ENCODE results near the gene GTPBP6. TPM values are rescaled to one million over a fixed set of nuclear protein-coding genes. Genes with fewer than 3 reads are reported as not detected.

The GTPBP6 gene
- total and polyA plus RNA-seq, 8 donors: 19.8 to 73.9 (median 43.1) TPM

DNA sequence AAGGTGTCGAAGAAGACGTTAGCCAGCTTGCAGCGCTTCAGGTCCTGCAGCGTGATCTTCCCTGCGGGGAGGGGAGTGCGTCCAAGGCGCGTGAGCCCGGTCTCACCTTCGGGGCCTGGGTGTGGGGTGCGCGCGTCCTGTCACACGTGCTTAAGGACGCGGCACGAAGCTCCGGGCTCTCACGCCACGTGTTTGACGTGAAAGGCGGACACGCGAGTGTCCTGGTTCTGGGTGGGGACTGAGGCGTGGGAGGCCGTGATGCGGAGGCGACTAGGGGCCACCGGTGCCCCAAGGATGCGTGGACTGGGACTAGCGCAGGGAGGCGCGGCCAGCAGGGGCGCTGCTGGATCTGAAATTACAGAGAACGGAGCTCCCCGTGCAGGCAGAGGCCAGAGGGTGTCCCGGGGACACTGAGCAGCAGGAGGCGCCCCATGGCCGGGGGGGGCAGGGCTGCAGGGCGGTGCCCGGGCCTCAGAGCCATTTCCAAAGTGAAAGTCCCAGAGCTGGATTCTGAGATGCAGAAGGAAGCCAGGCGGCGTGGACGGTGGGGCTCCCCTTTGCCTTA is 20.3 kb upstream of the GTPBP6 start:
- peaks cover 0 to 61% (median 43%) of the 10 kb centered on the region in 4 donors for H3K36me3 ChIP-seq
- TF ChIP-seq, protein P1, sequence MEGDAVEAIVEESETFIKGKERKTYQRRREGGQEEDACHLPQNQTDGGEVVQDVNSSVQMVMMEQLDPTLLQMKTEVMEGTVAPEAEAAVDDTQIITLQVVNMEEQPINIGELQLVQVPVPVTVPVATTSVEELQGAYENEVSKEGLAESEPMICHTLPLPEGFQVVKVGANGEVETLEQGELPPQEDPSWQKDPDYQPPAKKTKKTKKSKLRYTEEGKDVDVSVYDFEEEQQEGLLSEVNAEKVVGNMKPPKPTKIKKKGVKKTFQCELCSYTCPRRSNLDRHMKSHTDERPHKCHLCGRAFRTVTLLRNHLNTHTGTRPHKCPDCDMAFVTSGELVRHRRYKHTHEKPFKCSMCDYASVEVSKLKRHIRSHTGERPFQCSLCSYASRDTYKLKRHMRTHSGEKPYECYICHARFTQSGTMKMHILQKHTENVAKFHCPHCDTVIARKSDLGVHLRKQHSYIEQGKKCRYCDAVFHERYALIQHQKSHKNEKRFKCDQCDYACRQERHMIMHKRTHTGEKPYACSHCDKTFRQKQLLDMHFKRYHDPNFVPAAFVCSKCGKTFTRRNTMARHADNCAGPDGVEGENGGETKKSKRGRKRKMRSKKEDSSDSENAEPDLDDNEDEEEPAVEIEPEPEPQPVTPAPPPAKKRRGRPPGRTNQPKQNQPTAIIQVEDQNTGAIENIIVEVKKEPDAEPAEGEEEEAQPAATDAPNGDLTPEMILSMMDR (IDR thresholded peaks at IDR 0.05): no peak
- TF ChIP-seq POLR2A (IDR thresholded peaks at IDR 0.05) (no peak), EP300 (IDR thresholded peaks at IDR 0.05) (no peak), POLR2AphosphoS5 (IDR thresholded peaks at IDR 0.05) (no peak)
- WGBS, 5 donors: 95 to 100% (median 97%) methylated on average over 37 to 44 of the region's 44 CpGs
- no peak overlapping the region for H3K4me3 ChIP-seq
- H3K27ac ChIP-seq: no peak overlapping the region
- H3K9me3 ChIP-seq: no peaks in the 10 kb centered on the region
- H3K27me3 ChIP-seq: no peaks in the 10 kb centered on the region
- no peak for DNase-seq
- no peaks in the 10 kb centered on the region for H3K4me1 ChIP-seq
- intact Hi-C loops (cut with DNase I; ENCODE audit: low total_unique reads): no loop called here

DNA sequence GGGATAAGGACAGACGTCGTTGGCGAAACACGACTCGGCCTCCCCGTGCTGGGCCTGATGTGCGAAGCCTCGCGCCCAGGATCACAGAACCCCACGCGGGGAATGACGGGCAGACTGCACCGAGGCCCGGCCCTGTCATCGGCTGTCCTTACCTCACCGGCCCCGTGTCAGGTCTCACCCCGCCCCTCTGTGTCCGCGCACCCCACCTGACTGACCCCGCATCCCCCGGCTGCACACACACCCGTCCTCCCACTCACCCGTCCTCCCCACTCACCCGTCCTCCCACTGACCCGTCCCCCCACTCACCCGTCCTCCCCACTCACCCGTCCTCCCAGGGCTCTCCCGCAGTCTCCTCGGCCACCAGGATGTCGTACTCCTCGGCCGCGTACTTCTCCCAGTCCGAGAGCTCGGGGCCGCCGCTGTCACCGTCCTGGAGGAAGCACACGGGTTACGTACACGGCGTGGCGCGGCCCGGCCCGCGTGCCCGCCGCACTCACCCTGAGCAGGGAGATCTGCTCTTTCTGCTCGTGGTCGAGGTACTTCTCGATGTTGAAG is 19.8 kb upstream of the GTPBP6 start:
- Histone ChIP-seq H3K27ac (no peak overlapping the region), H3K9me3 (no peaks in the 10 kb centered on the region), H3K4me3 (no peak overlapping the region), H3K27me3 (no peaks in the 10 kb centered on the region), H3K4me1 (no peaks in the 10 kb centered on the region), H3K36me3 (peaks cover 0 to 67% (median 49%) of the 10 kb centered on the region in 4 donors)
- no peak for TF ChIP-seq POLR2A (IDR thresholded peaks at IDR 0.05)
- TF ChIP-seq, protein P1 (IDR thresholded peaks at IDR 0.05): no peak
- no peak for TF ChIP-seq POLR2AphosphoS5 (IDR thresholded peaks at IDR 0.05)
- no peak for DNase-seq
- intact Hi-C loops (cut with DNase I; ENCODE audit: low total_unique reads): no loop called here
- WGBS, 5 donors: 91 to 97% (median 93%) methylated on average over 48 to 53 of the region's 53 CpGs

GRCh38 chrX:337331-337831 is 18.8 kb upstream of the GTPBP6 start:
- intact Hi-C loops (cut with DNase I; ENCODE audit: low total_unique reads): no loop called here

GRCh38 chrX:336227-336626 is 17.6 kb upstream of the GTPBP6 start:
- Histone ChIP-seq H3K9me3 (no peaks in the 10 kb centered on the region), H3K4me1 (peaks cover 5 to 9% (median 6%) of the 10 kb centered on the region in 4 donors), H3K36me3 (peaks cover 0 to 66% (median 55%) of the 10 kb centered on the region in 4 donors), H3K27me3 (peaks cover 0 to 12% (median 5%) of the 10 kb centered on the region in 3 donors), H3K27ac (no peak overlapping the region), H3K4me3 (no peak overlapping the region)
- DNase-seq: no peak
- 83 to 92% (median 89%) methylated on average over 21 of the region's 21 CpGs for WGBS, 5 donors
- intact Hi-C loops (cut with DNase I; ENCODE audit: low total_unique reads): no loop called here
- no peak for TF ChIP-seq EP300 (IDR thresholded peaks at IDR 0.05)

More at GRCh38 chrX:337331-337831, 18.8 kb upstream of the GTPBP6 start:
- TF ChIP-seq, protein P1 (IDR thresholded peaks at IDR 0.05): no peak
- no peak for DNase-seq
- Histone ChIP-seq H3K9me3 (no peaks in the 10 kb centered on the region), H3K4me3 (no peak overlapping the region), H3K27me3 (no peaks in the 10 kb centered on the region), H3K27ac (no peak overlapping the region), H3K36me3 (peaks cover 0 to 72% (median 56%) of the 10 kb centered on the region in 4 donors), H3K4me1 (no peaks in the 10 kb centered on the region)
- 81 to 90% (median 88%) methylated on average over 36 to 38 of the region's 38 CpGs for WGBS, 5 donors

DNA sequence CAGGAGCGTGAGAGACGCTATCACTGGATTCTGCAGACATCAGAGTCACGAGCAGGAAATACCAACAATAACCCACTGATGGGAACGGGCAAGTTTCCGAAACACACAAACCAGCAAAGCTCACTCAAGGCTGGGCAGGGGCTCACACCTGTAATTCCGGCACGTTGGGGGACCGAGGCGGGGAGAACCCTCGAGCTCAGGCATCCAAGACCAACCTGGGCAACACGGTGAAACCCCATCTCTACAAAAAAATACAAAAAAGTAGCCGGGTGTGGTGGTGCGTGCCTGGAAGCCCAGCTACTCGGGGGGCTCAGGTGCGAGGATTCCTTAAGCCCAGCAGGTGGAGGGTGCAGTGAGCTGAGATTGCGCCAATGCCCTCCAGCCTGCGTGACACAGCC is 17.2 kb upstream of the GTPBP6 start:
- no peaks in the 10 kb centered on the region for H3K9me3 ChIP-seq
- H3K27me3 ChIP-seq: peaks cover 0 to 16% (median 10%) of the 10 kb centered on the region in 3 donors
- peaks cover 9 to 13% (median 11%) of the 10 kb centered on the region in 4 donors for H3K4me1 ChIP-seq
- DNase-seq: no peak
- peaks cover 0 to 64% (median 51%) of the 10 kb centered on the region in 4 donors for H3K36me3 ChIP-seq
- no peak overlapping the region for H3K4me3 ChIP-seq
- no peak overlapping the region for H3K27ac ChIP-seq
- 94 to 98% (median 96%) methylated on average over 17 of the region's 17 CpGs for WGBS, 5 donors
- intact Hi-C loops (cut with DNase I; ENCODE audit: low total_unique reads): no loop called here
- TF ChIP-seq EP300 (IDR thresholded peaks at IDR 0.05) (no peak), POLR2A (IDR thresholded peaks at IDR 0.05) (no peak), POLR2AphosphoS5 (IDR thresholded peaks at IDR 0.05) (no peak)
- TF ChIP-seq, protein P1 (IDR thresholded peaks at IDR 0.05): no peak
